Measurements from ENCODE around the gene RNF169.

RNF169 gene

DNA sequence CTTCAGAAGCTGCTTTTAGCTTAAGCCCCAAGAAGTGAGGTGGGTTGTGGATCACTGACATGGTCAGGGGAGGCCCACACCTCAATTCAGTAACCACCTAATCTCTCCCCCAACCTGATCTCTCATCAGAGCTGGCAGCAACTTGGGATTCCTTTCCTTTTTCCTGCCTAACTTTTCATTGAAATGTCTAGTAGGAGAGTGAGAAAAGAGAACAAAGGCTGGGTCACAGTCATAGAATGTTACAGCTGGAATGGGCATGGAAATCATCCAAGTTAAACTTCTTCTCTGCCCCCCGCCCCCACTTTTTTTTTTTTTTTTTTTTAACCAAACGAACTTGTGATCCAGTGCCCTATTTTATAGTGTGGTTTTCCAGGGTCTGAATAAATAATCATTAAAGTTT is 91.8 kb downstream of the RNF169 start:
- ATAC-seq (ENCODE audit: low read depth) (no peak), DNase-seq (ENCODE audit: low spot score in 2 of 2) (no peak)
- no peaks in the 10 kb centered on the region for H3K27me3 Mint-ChIP-seq
- H3K9me3 Mint-ChIP-seq = no peaks in the 10 kb centered on the region
- peaks cover 8% of the 10 kb centered on the region for H3K4me1 Mint-ChIP-seq
- H3K4me3 Mint-ChIP-seq = no peak overlapping the region
- H3K27ac Mint-ChIP-seq = peak overlapping the region; percentile 70
- peaks cover 44% of the 10 kb centered on the region for H3K36me3 Mint-ChIP-seq

DNA sequence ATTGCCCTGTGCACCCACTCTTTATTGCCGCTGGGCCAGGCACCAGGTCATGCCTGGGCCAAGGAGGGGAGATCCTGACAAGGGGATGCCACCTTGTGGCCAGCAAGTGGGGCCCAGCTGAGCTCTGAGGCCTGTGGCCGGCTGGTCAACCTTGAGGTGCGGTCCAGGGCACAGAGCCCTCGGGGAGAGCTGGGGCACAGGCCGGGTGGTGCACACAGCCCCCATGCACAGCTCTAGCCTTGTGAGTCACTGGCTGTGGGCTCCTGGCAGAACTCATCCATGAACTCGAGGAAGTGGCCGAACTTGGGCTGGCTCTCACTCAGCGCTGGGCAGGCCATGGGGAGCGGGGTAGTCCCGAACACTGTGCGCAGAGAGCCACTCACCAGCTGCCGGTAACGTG is 94.3 kb downstream of the RNF169 start:
- no peak overlapping the region for H3K4me3 Mint-ChIP-seq
- no peaks in the 10 kb centered on the region for H3K9me3 Mint-ChIP-seq
- peaks cover 19% of the 10 kb centered on the region for H3K4me1 Mint-ChIP-seq
- no peak overlapping the region for H3K27ac Mint-ChIP-seq
- no peaks in the 10 kb centered on the region for H3K27me3 Mint-ChIP-seq
- ATAC-seq (ENCODE audit: low read depth) (no peak), DNase-seq (ENCODE audit: low spot score in 2 of 2) (no peak)
- H3K36me3 Mint-ChIP-seq = peaks cover 38% of the 10 kb centered on the region

GRCh38 chr11:74844072-74844471 is 95.4 kb downstream of the RNF169 start:
- Mint-ChIP-seq H3K4me1 (peaks cover 20% of the 10 kb centered on the region), H3K27me3 (no peaks in the 10 kb centered on the region), H3K36me3 (peaks cover 37% of the 10 kb centered on the region), H3K9me3 (no peaks in the 10 kb centered on the region), H3K4me3 (no peak overlapping the region), H3K27ac (no peak overlapping the region)
- ATAC-seq (ENCODE audit: low read depth) (no peak), DNase-seq (ENCODE audit: low spot score in 2 of 2) (no peak)

GRCh38 chr11:74844865-74845264 is 96.2 kb downstream of the RNF169 start:
- H3K36me3 Mint-ChIP-seq = peaks cover 36% of the 10 kb centered on the region
- H3K27ac Mint-ChIP-seq = no peak overlapping the region
- H3K4me1 Mint-ChIP-seq = peaks cover 17% of the 10 kb centered on the region
- H3K9me3 Mint-ChIP-seq = no peaks in the 10 kb centered on the region
- ATAC-seq (ENCODE audit: low read depth) = no peak
- no peak overlapping the region for H3K4me3 Mint-ChIP-seq
- no peak for DNase-seq (ENCODE audit: low spot score in 2 of 2)
- no peaks in the 10 kb centered on the region for H3K27me3 Mint-ChIP-seq

DNA sequence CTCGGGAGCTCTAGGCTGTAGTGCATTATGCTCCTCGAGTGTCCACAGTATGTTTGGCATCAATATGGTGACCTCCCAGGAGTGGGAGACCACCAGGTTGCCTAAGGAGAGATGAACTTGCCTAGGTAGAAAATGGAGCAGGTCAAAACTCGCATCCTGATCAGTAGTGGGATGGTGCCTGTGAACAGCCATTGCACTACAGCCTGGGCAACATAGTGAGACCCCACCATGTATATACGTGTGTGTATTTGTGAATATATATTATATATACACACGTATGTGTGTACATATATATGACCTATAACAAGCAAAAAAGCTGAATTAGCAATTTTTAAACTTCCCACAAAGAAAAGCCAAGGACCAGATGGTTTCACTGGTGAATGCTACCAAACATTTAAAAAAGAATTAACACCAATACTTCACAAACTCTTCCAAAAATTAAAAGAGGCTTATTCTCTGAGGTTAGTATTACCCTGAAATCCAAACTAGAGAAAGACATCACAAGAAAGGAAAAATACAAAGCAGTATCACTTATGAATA is 97.4 kb downstream of the RNF169 start:
- Mint-ChIP-seq H3K9me3 (no peaks in the 10 kb centered on the region), H3K27me3 (no peaks in the 10 kb centered on the region), H3K36me3 (peaks cover 40% of the 10 kb centered on the region), H3K4me3 (no peak overlapping the region), H3K27ac (no peak overlapping the region), H3K4me1 (peaks cover 19% of the 10 kb centered on the region)
- no peak for ATAC-seq (ENCODE audit: low read depth)
- DNase-seq (ENCODE audit: low spot score in 2 of 2) = no peak

DNA sequence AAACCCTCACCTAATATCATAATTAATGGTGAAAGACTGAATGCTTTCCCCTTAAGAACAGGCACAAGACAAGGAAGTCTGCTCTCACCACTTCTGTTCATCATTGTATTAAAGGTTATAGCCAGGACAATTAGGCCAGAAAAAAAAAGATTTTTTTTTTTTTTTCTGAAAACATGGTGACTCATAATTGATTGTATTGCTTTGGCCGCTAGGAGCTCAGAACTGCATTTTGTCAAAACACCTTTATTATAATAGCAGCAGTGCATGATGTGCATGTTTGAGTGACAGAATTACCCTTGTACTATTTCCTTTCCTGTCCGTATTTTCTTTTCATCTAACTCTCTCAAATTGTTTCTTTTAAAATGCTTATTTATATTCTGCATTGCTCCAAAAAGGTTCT is 98.1 kb downstream of the RNF169 start:
- no peaks in the 10 kb centered on the region for H3K9me3 Mint-ChIP-seq
- no peak overlapping the region for H3K27ac Mint-ChIP-seq
- peaks cover 42% of the 10 kb centered on the region for H3K36me3 Mint-ChIP-seq
- H3K4me1 Mint-ChIP-seq = peaks cover 19% of the 10 kb centered on the region
- H3K4me3 Mint-ChIP-seq = no peak overlapping the region
- DNase-seq (ENCODE audit: low spot score in 2 of 2) (no peak), ATAC-seq (ENCODE audit: low read depth) (no peak)
- H3K27me3 Mint-ChIP-seq = no peaks in the 10 kb centered on the region

DNA sequence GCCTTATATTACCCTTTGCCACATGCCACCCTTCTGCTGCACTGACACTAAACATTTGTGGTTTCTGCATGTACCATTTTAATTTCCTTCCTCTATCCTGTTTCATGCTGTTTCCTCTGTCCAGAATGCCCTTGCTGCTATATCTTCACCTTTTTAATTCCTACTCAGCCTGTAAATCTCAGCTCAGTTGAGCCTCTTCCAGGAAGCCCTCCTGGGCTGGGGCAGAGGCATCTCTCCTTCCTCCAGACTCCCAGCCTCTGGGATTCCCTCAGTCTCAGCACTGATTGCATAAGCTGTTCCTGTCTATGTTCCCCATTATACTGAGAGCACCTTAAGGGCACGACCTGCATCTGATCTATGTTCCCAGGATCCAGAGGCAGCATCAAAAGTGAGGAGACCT is 98.7 kb downstream of the RNF169 start:
- DNase-seq (ENCODE audit: low spot score in 2 of 2) = no peak
- H3K27ac Mint-ChIP-seq = no peak overlapping the region
- H3K4me3 Mint-ChIP-seq = peak overlapping the region; percentile 22
- peak; percentile 26 for ATAC-seq (ENCODE audit: low read depth)
- H3K4me1 Mint-ChIP-seq = peaks cover 19% of the 10 kb centered on the region
- H3K9me3 Mint-ChIP-seq = no peaks in the 10 kb centered on the region
- peaks cover 43% of the 10 kb centered on the region for H3K36me3 Mint-ChIP-seq
- H3K27me3 Mint-ChIP-seq = no peaks in the 10 kb centered on the region

DNA sequence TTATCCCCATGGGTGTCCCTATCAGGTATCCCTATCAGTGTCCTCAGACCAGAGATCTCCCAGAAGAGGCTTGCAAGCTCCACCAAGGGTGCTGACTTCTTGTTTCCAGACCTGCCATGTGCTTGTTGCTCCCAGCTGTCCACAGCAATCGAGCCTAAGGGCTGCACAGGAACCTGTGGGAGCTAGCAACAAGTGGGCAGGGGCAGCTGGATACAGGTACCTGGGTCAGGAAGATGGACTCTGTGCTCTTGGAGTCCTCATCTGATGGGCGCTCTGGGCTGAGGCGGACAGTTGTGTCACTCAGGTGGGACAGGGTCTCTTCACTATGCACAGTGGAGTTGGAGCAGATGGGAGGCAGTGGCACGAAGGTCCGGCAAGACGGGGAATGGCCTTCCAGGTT is 99.2 kb downstream of the RNF169 start:
- Mint-ChIP-seq H3K27ac (no peak overlapping the region), H3K4me1 (peaks cover 19% of the 10 kb centered on the region), H3K36me3 (peaks cover 44% of the 10 kb centered on the region), H3K9me3 (no peaks in the 10 kb centered on the region), H3K27me3 (no peaks in the 10 kb centered on the region), H3K4me3 (no peak overlapping the region)
- DNase-seq (ENCODE audit: low spot score in 2 of 2) (no peak), ATAC-seq (ENCODE audit: low read depth) (no peak)

- no peaks in the 10 kb centered on the region for H3K9me3 Mint-ChIP-seq
- no peak overlapping the region for H3K27ac Mint-ChIP-seq
- H3K27me3 Mint-ChIP-seq = no peaks in the 10 kb centered on the region
- no peak overlapping the region for H3K4me3 Mint-ChIP-seq
- DNase-seq (ENCODE audit: low spot score in 2 of 2) (no peak), ATAC-seq (ENCODE audit: low read depth) (no peak)
- H3K4me1 Mint-ChIP-seq = peaks cover 19% of the 10 kb centered on the region
- H3K36me3 Mint-ChIP-seq = peaks cover 47% of the 10 kb centered on the region
Measured at GRCh38 chr11:74849525-74850391, 101.1 kb downstream of the RNF169 start.

GRCh38 chr11:74853223-74853622 is 104.6 kb downstream of the RNF169 start:
- Mint-ChIP-seq H3K4me1 (peaks cover 7% of the 10 kb centered on the region), H3K4me3 (no peak overlapping the region), H3K27ac (peak overlapping the region; percentile 72), H3K9me3 (no peaks in the 10 kb centered on the region), H3K27me3 (no peaks in the 10 kb centered on the region), H3K36me3 (peaks cover 43% of the 10 kb centered on the region)
- no peak for DNase-seq (ENCODE audit: low spot score in 2 of 2)
- ATAC-seq (ENCODE audit: low read depth) = no peak

DNA sequence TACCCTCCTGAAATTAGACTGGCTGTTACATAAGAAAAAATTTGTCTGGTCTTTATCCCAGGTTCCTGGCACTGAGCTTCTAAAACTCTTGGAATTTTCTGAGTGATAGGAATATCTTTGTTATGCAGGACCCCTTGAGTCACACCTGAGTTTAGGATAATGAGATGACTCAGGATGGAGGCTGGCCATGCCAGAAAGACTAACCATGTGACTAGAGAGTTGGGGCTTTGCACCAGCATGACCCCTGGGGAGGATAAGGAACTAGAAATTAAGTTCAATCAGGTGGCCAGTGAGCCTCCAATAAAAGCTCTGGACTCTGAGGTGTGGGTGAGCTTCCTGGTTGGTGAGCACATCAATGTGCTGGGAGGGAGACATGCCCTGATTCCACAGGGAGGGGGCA is 112.1 kb downstream of the RNF169 start:
- no peaks in the 10 kb centered on the region for H3K27me3 Mint-ChIP-seq
- no peak overlapping the region for H3K4me3 Mint-ChIP-seq
- no peak overlapping the region for H3K27ac Mint-ChIP-seq
- peaks cover 74% of the 10 kb centered on the region for H3K36me3 Mint-ChIP-seq
- ATAC-seq (ENCODE audit: low read depth) (no peak), DNase-seq (ENCODE audit: low spot score in 2 of 2) (no peak)
- H3K9me3 Mint-ChIP-seq = peaks cover 7% of the 10 kb centered on the region
- no peaks in the 10 kb centered on the region for H3K4me1 Mint-ChIP-seq

- peaks cover 16% of the 10 kb centered on the region for H3K9me3 Mint-ChIP-seq
- DNase-seq (ENCODE audit: low spot score in 2 of 2) (no peak), ATAC-seq (ENCODE audit: low read depth) (no peak)
- peaks cover 83% of the 10 kb centered on the region for H3K36me3 Mint-ChIP-seq
- no peak overlapping the region for H3K4me3 Mint-ChIP-seq
- no peak overlapping the region for H3K27ac Mint-ChIP-seq
- H3K4me1 Mint-ChIP-seq = no peaks in the 10 kb centered on the region
- no peaks in the 10 kb centered on the region for H3K27me3 Mint-ChIP-seq
Measured at GRCh38 chr11:74863410-74863809, 114.8 kb downstream of the RNF169 start.

DNA sequence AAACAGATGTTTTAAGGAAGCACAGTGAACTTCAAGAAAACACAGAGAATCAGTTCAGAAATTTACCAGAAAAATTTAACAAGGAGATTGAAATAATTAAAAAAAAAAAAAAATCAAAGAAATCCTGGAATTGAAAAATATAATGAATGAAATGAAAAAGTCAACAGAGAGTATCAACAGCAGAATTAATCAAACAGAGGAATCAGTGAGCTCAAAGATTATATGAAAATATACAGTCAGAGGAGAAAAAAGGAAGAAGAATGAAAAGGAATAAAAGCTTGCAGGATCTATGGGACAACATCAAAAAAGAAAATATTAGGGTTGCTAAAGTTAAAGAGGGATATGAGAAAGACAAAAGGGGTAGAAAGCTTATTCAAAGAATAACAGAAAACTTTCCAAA is 117.9 kb downstream of the RNF169 start:
- no peak for DNase-seq (ENCODE audit: low spot score in 2 of 2)
- H3K36me3 Mint-ChIP-seq = peaks cover 82% of the 10 kb centered on the region
- H3K27ac Mint-ChIP-seq = no peak overlapping the region
- H3K9me3 Mint-ChIP-seq = peaks cover 31% of the 10 kb centered on the region
- no peaks in the 10 kb centered on the region for H3K4me1 Mint-ChIP-seq
- no peak overlapping the region for H3K4me3 Mint-ChIP-seq
- ATAC-seq (ENCODE audit: low read depth) = no peak
- no peaks in the 10 kb centered on the region for H3K27me3 Mint-ChIP-seq

DNA sequence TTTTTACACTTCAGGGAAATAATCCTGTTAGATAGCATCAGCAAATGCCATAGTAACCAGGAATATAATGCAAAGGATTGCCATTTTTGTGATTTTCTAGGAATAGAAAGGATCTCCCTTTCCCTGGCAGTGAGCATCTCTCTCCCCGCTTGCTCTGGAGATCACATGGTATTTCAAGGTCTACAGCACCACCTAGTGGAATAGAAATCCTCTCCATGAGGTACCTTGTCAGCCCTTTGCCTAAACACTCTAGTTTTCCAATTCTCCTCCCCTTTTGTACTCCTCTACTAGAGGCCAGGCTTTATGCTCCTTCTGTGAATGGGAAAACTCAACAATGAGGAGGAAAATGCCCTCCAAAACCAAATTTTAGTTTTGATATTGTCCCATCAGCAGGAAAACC is 121.8 kb downstream of the RNF169 start:
- no peaks in the 10 kb centered on the region for H3K27me3 Mint-ChIP-seq
- H3K27ac Mint-ChIP-seq = no peak overlapping the region
- no peaks in the 10 kb centered on the region for H3K4me1 Mint-ChIP-seq
- H3K36me3 Mint-ChIP-seq = peaks cover 77% of the 10 kb centered on the region
- peaks cover 31% of the 10 kb centered on the region for H3K9me3 Mint-ChIP-seq
- DNase-seq (ENCODE audit: low spot score in 2 of 2) (no peak), ATAC-seq (ENCODE audit: low read depth) (no peak)
- H3K4me3 Mint-ChIP-seq = no peak overlapping the region

DNA sequence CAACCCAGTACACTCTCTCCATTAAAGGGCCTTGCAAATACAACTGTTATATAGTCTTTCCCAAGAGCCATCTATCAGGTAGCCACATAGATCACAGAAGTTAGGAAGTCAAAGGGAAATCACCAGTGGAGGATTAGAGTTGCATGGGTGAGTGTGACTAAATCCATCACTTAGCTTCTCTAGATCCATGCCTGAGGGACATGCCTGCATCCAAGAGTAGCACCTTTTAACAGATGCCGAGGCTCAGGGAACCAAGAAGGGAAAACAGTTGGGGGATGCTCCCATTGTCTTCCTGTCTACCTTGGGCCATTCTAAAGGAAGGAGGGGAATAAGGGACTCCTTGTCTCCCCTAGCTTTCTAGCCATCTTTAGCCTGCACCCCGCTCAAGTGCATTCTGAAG is 122.4 kb downstream of the RNF169 start:
- Mint-ChIP-seq H3K27ac (no peak overlapping the region), H3K36me3 (peaks cover 78% of the 10 kb centered on the region)

More for the DNA sequence above, 122.4 kb downstream of the RNF169 start:
- DNase-seq (ENCODE audit: low spot score in 2 of 2) (no peak), ATAC-seq (ENCODE audit: low read depth) (no peak)
- H3K27me3 Mint-ChIP-seq = no peaks in the 10 kb centered on the region
- H3K4me1 Mint-ChIP-seq = no peaks in the 10 kb centered on the region
- H3K4me3 Mint-ChIP-seq = no peak overlapping the region
- peaks cover 31% of the 10 kb centered on the region for H3K9me3 Mint-ChIP-seq
